H1 (cell line): ENCODE measurements around the gene GIMAP7. TPM values are rescaled to one million over a fixed set of nuclear protein-coding genes. Genes with fewer than 3 reads are reported as not detected.

ENCODE experiments used
- CTCF ChIA-PET: fragments of 300-600 bp; sonication (Branson Sonifier 250); formaldehyde crosslinking; loops from one replicate; lab custom pipeline; 2021; ENCODE audit not compliant: partially characterized antibody; lab: Charles Lee
- POLR2A ChIA-PET: fragments of 300-600 bp; sonication (Branson Sonifier 250); formaldehyde crosslinking; loops from one replicate; lab custom pipeline; 2021; ENCODE audit warnings: inconsistent platforms; ENCODE audit not compliant: partially characterized antibody; lab: Charles Lee
- DNase-seq, 2 experiments: peaks; one replicate each; pipeline versions ENCODE4 v3.0.0 to v3.0.0-alpha.2; 2010 to 2022; ENCODE audit warnings: low spot score in 2 of 2, low read depth in 1 of 2, mixed read lengths in 1 of 2
- FAIRE-seq: peaks from 2 replicates; lab custom pipeline; 2011; peaks lifted over from hg19 to GRCh38; lab: Jason Lieb, UNC
- H2AFZ ChIP-seq: 2 replicates; pipeline ENCODE4 v1.8.1; 2012; ENCODE audit warnings: low read length, inconsistent platforms
- H2AK5ac ChIP-seq: 2 replicates; pipeline ENCODE4 v1.6.1; 2013; ENCODE audit warnings: low read depth, low read length
- H2BK120ac ChIP-seq: replicated peaks from 2 replicates; pipeline ENCODE3; 2013; ENCODE audit warnings: low read depth, low read length, inconsistent platforms
- H2BK12ac ChIP-seq: 2 replicates; pipeline ENCODE4 v1.6.1; 2013; ENCODE audit warnings: low read depth, low read length
- H2BK15ac ChIP-seq: 2 replicates; pipeline ENCODE4 v1.6.1; 2013; ENCODE audit warnings: low read length
- H2BK20ac ChIP-seq: 2 replicates; pipeline ENCODE4 v1.6.1; 2013; ENCODE audit warnings: low read length
- H2BK5ac ChIP-seq: 2 replicates; pipeline ENCODE4 v1.6.1; 2013; ENCODE audit warnings: low read depth, low read length
- H3K14ac ChIP-seq: 2 replicates; pipeline ENCODE4 v1.6.1; 2013; ENCODE audit warnings: inconsistent platforms; ENCODE audit not compliant: insufficient read length
- H3K18ac ChIP-seq: 2 replicates; pipeline ENCODE4 v1.6.1; 2013; ENCODE audit warnings: low read length; ENCODE audit errors: extremely low read depth
- H3K23ac ChIP-seq: 2 replicates; pipeline ENCODE4 v1.6.1; 2013; ENCODE audit warnings: inconsistent platforms; ENCODE audit not compliant: insufficient read length
- H3K23me2 ChIP-seq: 2 replicates; pipeline ENCODE4 v1.6.1; 2013; ENCODE audit warnings: low read depth, low read length
- H3K27ac ChIP-seq: 2 replicates; pipeline ENCODE4 v1.6.1; 2011; ENCODE audit warnings: low read depth, low read length, inconsistent platforms
- H3K27me3 ChIP-seq, 4 experiments: replicated peaks in 1 of 4; 1 replicate in 1 of 4; 2 replicates in 3 of 4; pipeline versions ENCODE4 v1.6.1 to v1.8.1; 2011 to 2013; ENCODE audit warnings: low read length in 3 of 4, mild to moderate bottlenecking in 3 of 4, inconsistent platforms in 2 of 4, mixed read lengths in 2 of 4, moderate library complexity in 1 of 4; ENCODE audit not compliant: control insufficient read depth in 3 of 4, insufficient read depth in 3 of 4; ENCODE audit errors: extremely low read depth in 1 of 4
- H3K36me3 ChIP-seq, 4 experiments: 2 replicates each; pipeline versions ENCODE4 v1.6.1 to v1.8.1; 2011 to 2013; ENCODE audit warnings: mild to moderate bottlenecking in 4 of 4, low read length in 3 of 4, moderate library complexity in 2 of 4, control low read depth in 1 of 4, inconsistent platforms in 1 of 4; ENCODE audit not compliant: insufficient read depth in 4 of 4, control insufficient read depth in 2 of 4
- H3K4ac ChIP-seq: replicated peaks from 2 replicates; pipeline ENCODE3; 2013; ENCODE audit warnings: low read length, low read depth, mixed read lengths, inconsistent platforms; ENCODE audit not compliant: insufficient read length
- H3K4me1 ChIP-seq, 4 experiments: replicated peaks in 1 of 4; 1 replicate in 1 of 4; 2 replicates in 3 of 4; pipeline versions ENCODE4 v1.6.1 to v1.8.1; 2011 to 2013; ENCODE audit warnings: low read length in 3 of 4, inconsistent platforms in 2 of 4, mixed read lengths in 1 of 4; ENCODE audit not compliant: insufficient read depth in 4 of 4, control insufficient read depth in 3 of 4
- H3K4me2 ChIP-seq, 2 experiments: 2 replicates each; pipeline versions ENCODE4 v1.6.1 to v1.8.1; 2011 to 2013; ENCODE audit warnings: low read depth in 2 of 2, low read length in 2 of 2, control low read depth in 1 of 2, inconsistent platforms in 1 of 2, mild to moderate bottlenecking in 1 of 2; ENCODE audit not compliant: insufficient read depth in 1 of 2
- H3K4me3 ChIP-seq, 4 experiments: fragments of 200-600, 300-600 bp in 1 of 4; sonication (generic), shearing (Covaris generic), sonication (Bioruptor Twin) in 1 of 4; 2 replicates each; pipeline versions ENCODE4 v1.5.1 to v1.8.1; 2011 to 2016; ENCODE audit warnings: low read length in 4 of 4, low read depth in 3 of 4, control low read depth in 2 of 4, inconsistent platforms in 2 of 4, mild to moderate bottlenecking in 2 of 4, mixed read lengths in 1 of 4, moderate library complexity in 1 of 4; ENCODE audit not compliant: insufficient read depth in 2 of 4; ENCODE audit errors: extremely low read depth in 1 of 4
- H3K56ac ChIP-seq: replicated peaks from 2 replicates; pipeline ENCODE3; 2013; ENCODE audit warnings: low read depth, mild to moderate bottlenecking, mixed read lengths, low read length, inconsistent platforms; ENCODE audit not compliant: insufficient read length
- H3K79me1 ChIP-seq: 2 replicates; pipeline ENCODE4 v1.6.1; 2013; ENCODE audit warnings: low read depth, low read length, control low read depth
- H3K79me2 ChIP-seq, 2 experiments: 2 replicates each; pipeline versions ENCODE4 v1.6.1 to v1.8.1; 2012 to 2013; ENCODE audit warnings: low read length in 2 of 2, mild to moderate bottlenecking in 2 of 2, inconsistent platforms in 1 of 2; ENCODE audit not compliant: insufficient read depth in 2 of 2, control insufficient read depth in 1 of 2
- H3K9ac ChIP-seq, 4 experiments: replicated peaks in 1 of 4; 1 replicate in 1 of 4; 2 replicates in 3 of 4; pipeline versions ENCODE4 v1.6.1 to v1.8.1; 2011 to 2013; ENCODE audit warnings: low read depth in 3 of 4, low read length in 3 of 4, control low read depth in 2 of 4, mild to moderate bottlenecking in 2 of 4, moderate library complexity in 2 of 4, inconsistent platforms in 1 of 4; ENCODE audit errors: extremely low read depth in 1 of 4
- H3K9me3 ChIP-seq, 2 experiments: 2 replicates each; pipeline versions ENCODE4 v1.6.1 to v1.8.1; 2012 to 2013; ENCODE audit warnings: mild to moderate bottlenecking in 2 of 2, moderate library complexity in 2 of 2, control low read depth in 1 of 2, inconsistent platforms in 1 of 2, low read depth in 1 of 2, low read length in 1 of 2, mixed read lengths in 1 of 2; ENCODE audit not compliant: insufficient read depth in 2 of 2
- H4K20me1 ChIP-seq, 2 experiments: replicated peaks in 1 of 2; 2 replicates each; pipeline versions ENCODE3 to v1.8.1; 2011 to 2013; ENCODE audit warnings: inconsistent platforms in 2 of 2, low read length in 2 of 2, mild to moderate bottlenecking in 1 of 2; ENCODE audit not compliant: insufficient read depth in 2 of 2, control insufficient read depth in 1 of 2
- H4K5ac ChIP-seq: 2 replicates; pipeline ENCODE4 v1.6.1; 2013; ENCODE audit warnings: low read length, low read depth, mixed read lengths, inconsistent platforms; ENCODE audit not compliant: insufficient read length
- H4K8ac ChIP-seq: 2 replicates; pipeline ENCODE4 v1.8.0; 2013; ENCODE audit warnings: mild to moderate bottlenecking, moderate library complexity, low read length, inconsistent platforms; ENCODE audit not compliant: insufficient read depth; ENCODE audit errors: extremely low read depth
- H4K91ac ChIP-seq: replicated peaks from 2 replicates; pipeline ENCODE3; 2013; ENCODE audit warnings: low read length, mixed read lengths, inconsistent platforms; ENCODE audit not compliant: insufficient read length
- EZH2 ChIP-seq: fragments of 200-600 bp; sonication (generic); IDR thresholded peaks from 2 replicates; pipeline ENCODE4 v1.7.1; 2012; ENCODE audit warnings: low read depth, mild to moderate bottlenecking, moderate library complexity, low read length, inconsistent platforms; ENCODE audit not compliant: severe bottlenecking
- GABPA ChIP-seq: IDR thresholded peaks from 2 replicates; pipeline ENCODE4 v1.6.1; 2011; ENCODE audit warnings: mild to moderate bottlenecking, low read length, moderate library complexity, borderline replicate concordance; ENCODE audit not compliant: insufficient read depth
- HDAC2 ChIP-seq, 2 experiments: fragments of 300-600 bp in 1 of 2; sonication (generic) in 1 of 2; IDR thresholded peaks; 2 replicates each; pipeline ENCODE4 v1.6.1; 2011 to 2012; ENCODE audit warnings: low read depth in 2 of 2, low read length in 2 of 2, mild to moderate bottlenecking in 2 of 2, moderate library complexity in 2 of 2, borderline replicate concordance in 1 of 2, inconsistent platforms in 1 of 2
- PHF8 ChIP-seq: fragments of 200-600 bp; sonication (generic); conservative IDR thresholded peaks from 2 replicates; pipeline ENCODE4 v1.7.1; 2012; ENCODE audit warnings: low read depth, mild to moderate bottlenecking, inconsistent platforms, low read length, moderate library complexity
- POLR2A ChIP-seq, 2 experiments: IDR thresholded peaks; 1 replicate in 1 of 2; 2 replicates in 1 of 2; pipeline ENCODE4 v1.6.1; 2011; ENCODE audit warnings: low read depth in 2 of 2, low read length in 2 of 2, mild to moderate bottlenecking in 2 of 2; ENCODE audit errors: control extremely low read depth in 1 of 2
- POLR2AphosphoS5 ChIP-seq: IDR thresholded peaks from 2 replicates; pipeline ENCODE4 v1.6.1; 2011; ENCODE audit warnings: low read depth, low read length
- RNF2 ChIP-seq: fragments of 200-900, 300-1000 bp; sonication (generic); IDR thresholded peaks from 2 replicates; pipeline ENCODE4 v1.7.1; 2016; ENCODE audit warnings: borderline replicate concordance, low read depth, mild to moderate bottlenecking, antibody characterized with exemption, low read length; ENCODE audit not compliant: poor library complexity, severe bottlenecking; ENCODE audit errors: missing control alignments
- SP4 ChIP-seq: IDR thresholded peaks from 2 replicates; pipeline ENCODE4 v1.6.1; 2012; ENCODE audit warnings: low read length, inconsistent platforms
- WGBS, 2 experiments: shearing (Covaris generic) in 1 of 2; methylation state at CpG; one replicate each; pipeline versions ENCODE4 v1.1.6 to v1.1.7; 2013 to 2015; ENCODE audit warnings: low lambda C conversion rate in 2 of 2, mixed read lengths in 2 of 2, inconsistent platforms in 1 of 2, low coverage in 1 of 2, missing lambda C conversion rate in 1 of 2; ENCODE audit not compliant: insufficient replicate concordance in 2 of 2, insufficient coverage in 1 of 2, insufficient read length in 1 of 2; ENCODE audit errors: extremely low coverage in 1 of 2, missing lambda C conversion rate in 1 of 2; 5-methylcytosine and 5-hydroxymethylcytosine counted together
- polyA plus RNA-seq, 7 experiments: library from polyadenylated mRNA; depleted of rRNA in 3 of 7; stranded (reverse) in 5 of 7; unstranded in 2 of 7; fragments of >200 nt in 5 of 7; fragments of 200-250 nt in 2 of 7; gene quantifications; 1 replicate in 5 of 7; 2 replicates in 1 of 7; 4 replicates in 1 of 7; pipeline versions ENCODE4 v1.2.1 to v1.2.3, GENCODE V29; 2011 to 2013; ENCODE audit warnings: missing spikeins in 2 of 7, mixed read lengths in 2 of 7
- total RNA-seq: library from RNA; stranded (reverse); fragmentation: NEBNext Ultra II Directional; extraction: Animal tissue kit (Norgen Biotek cat#: 25700); gene quantifications from 2 replicates; pipeline ENCODE4 v1.2.1, GENCODE V29; 2021

Gene GIMAP7
- total and polyA plus RNA-seq, 2 of the 8 experiments (the other 6 are each of a cell fraction or from before 2014, with no cell fraction given), result not detected

DNA sequence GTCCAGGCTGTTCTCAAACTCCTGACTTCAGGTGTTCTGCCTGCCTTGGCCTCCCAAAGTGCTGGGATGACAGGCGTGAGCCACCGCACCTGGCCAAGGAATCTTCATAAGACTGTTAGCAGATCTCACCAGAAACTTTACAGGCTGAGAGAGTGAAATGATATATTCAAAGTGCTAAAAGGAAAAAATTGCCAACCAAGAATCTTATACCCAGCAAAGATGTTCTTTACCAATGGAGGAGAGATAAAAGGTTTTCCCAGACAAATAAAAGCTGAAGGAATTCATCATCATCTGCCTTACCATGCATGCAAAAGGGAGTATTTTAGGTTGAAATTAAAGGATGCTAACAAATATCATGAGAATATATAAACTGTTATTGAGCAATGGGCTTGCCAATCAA is 23.6 kb downstream of the GIMAP7 start:
- no peak overlapping the region for H2BK20ac ChIP-seq
- no peak overlapping the region for H2BK15ac ChIP-seq
- H3K4me3 ChIP-seq, result no peak overlapping the region
- no peak overlapping the region for H3K56ac ChIP-seq
- no peak overlapping the region for H4K8ac ChIP-seq
- H3K79me1 ChIP-seq, result no peaks in the 10 kb centered on the region
- peaks cover 16 to 17% of the 10 kb centered on the region in 2 experiments; a peak in 3 of 4 replicates for H3K9me3 ChIP-seq
- no peak overlapping the region for H2BK12ac ChIP-seq
- no peak overlapping the region for H2AFZ ChIP-seq
- H2AK5ac ChIP-seq, result no peak overlapping the region
- H4K5ac ChIP-seq, result no peak overlapping the region
- H3K9ac ChIP-seq, result no peak overlapping the region
- H3K27ac ChIP-seq, result no peak overlapping the region
- H3K4me1 ChIP-seq, result no peaks in the 10 kb centered on the region
- H4K91ac ChIP-seq, result no peak overlapping the region
- no peak overlapping the region for H3K14ac ChIP-seq
- no peak overlapping the region for H3K23ac ChIP-seq
- no peak overlapping the region for H3K18ac ChIP-seq
- no peak overlapping the region for H2BK5ac ChIP-seq
- H3K4ac ChIP-seq, result no peak overlapping the region
- no peak for FAIRE-seq
- H4K20me1 ChIP-seq, result no peaks in the 10 kb centered on the region
- H3K23me2 ChIP-seq, result no peaks in the 10 kb centered on the region
- no peaks in the 10 kb centered on the region for H3K79me2 ChIP-seq
- H2BK120ac ChIP-seq, result no peak overlapping the region
- WGBS, 2 experiments, result 100% methylated on average over 2 of the region's 2 CpGs; no CpG with 5 or more reads in 1 of the 2 experiments
- no peaks in the 10 kb centered on the region for H3K27me3 ChIP-seq
- no peaks in the 10 kb centered on the region for H3K36me3 ChIP-seq
- CTCF ChIA-PET, result interaction anchor here (0.8 kb wide), 1 partner anchor 12 kb away, joined by 3 read pairs; no protein-coding TSS in a partner anchor
- POLR2A ChIA-PET, result no interaction called here
- no peak for DNase-seq
- no peak overlapping the region for H3K4me2 ChIP-seq
- TF ChIP-seq GABPA, result no peak
- TF ChIP-seq HDAC2 (IDR thresholded peaks at IDR 0.05; ENCODE audit: borderline replicate concordance in 1 of 2, low read depth in 2 of 2, low read length in 2 of 2), result no peak
- TF ChIP-seq POLR2AphosphoS5, result no peak
- no peak for TF ChIP-seq PHF8
- TF ChIP-seq EZH2, result no peak
- TF ChIP-seq SP4, result no peak
- no peak for TF ChIP-seq POLR2A (IDR thresholded peaks at IDR 0.05; ENCODE audit: control extremely low read depth in 1 of 2, low read depth in 2 of 2, low read length in 2 of 2)
- TF ChIP-seq RNF2, result no peak
